Neural cell (in vitro differentiated cells): ENCODE data around the gene LILRB5. TPM values are rescaled to one million over a fixed set of nuclear protein-coding genes. Genes with fewer than 3 reads are reported as not detected.

Source experiments
- H2AFZ ChIP-seq: fragments of 200-600, 300-800 bp; sonication (generic), shearing (Covaris generic); 2 replicates; pipeline ENCODE4 v1.6.0; 2014; ENCODE audit warnings: low read depth, mild to moderate bottlenecking, antibody characterized with exemption, low read length, moderate library complexity
- H3F3A ChIP-seq: fragments of 200-600 bp; shearing (Covaris generic); 2 replicates; pipeline ENCODE4 v1.6.1; 2016; ENCODE audit warnings: mild to moderate bottlenecking, moderate library complexity, mixed read lengths, antibody characterized with exemption, low read length; ENCODE audit not compliant: insufficient read depth, poor library complexity, severe bottlenecking
- H3K27ac ChIP-seq: fragments of 200-600, 300-800 bp; sonication (generic), shearing (Covaris generic); 2 replicates; pipeline ENCODE4 v1.5.1; 2014; ENCODE audit warnings: mild to moderate bottlenecking, low read length, moderate library complexity
- H3K27me3 ChIP-seq: fragments of 300-800, 200-600 bp; sonication (generic), shearing (Covaris generic); 2 replicates; pipeline ENCODE4 v1.6.0; 2014; ENCODE audit warnings: mild to moderate bottlenecking, low read depth, low read length, moderate library complexity; ENCODE audit not compliant: insufficient read depth
- H3K36me3 ChIP-seq: fragments of 300-800, 200-600 bp; sonication (generic), shearing (Covaris generic); 2 replicates; pipeline ENCODE4 v1.5.1; 2014; ENCODE audit warnings: mild to moderate bottlenecking, antibody characterized with exemption, low read length, moderate library complexity; ENCODE audit not compliant: insufficient read depth
- H3K4me2 ChIP-seq: fragments of 300-800, 200-600 bp; sonication (generic), shearing (Covaris generic); 2 replicates; pipeline ENCODE4 v1.6.0; 2014; ENCODE audit warnings: mild to moderate bottlenecking, low read length
- H3K4me3 ChIP-seq: fragments of 300-800, 200-600 bp; sonication (generic), shearing (Covaris generic); 2 replicates; pipeline ENCODE4 v1.5.1; 2014; ENCODE audit warnings: mild to moderate bottlenecking, low read length, moderate library complexity
- H3K79me2 ChIP-seq: fragments of 200-600 bp; shearing (Covaris generic); replicated peaks from 2 replicates; pipeline ENCODE4 v1.6.0; 2014; ENCODE audit warnings: mild to moderate bottlenecking, low read length, moderate library complexity; ENCODE audit not compliant: insufficient read depth
- H3K9ac ChIP-seq: fragments of 300-800, 200-600 bp; sonication (generic), shearing (Covaris generic); 2 replicates; pipeline ENCODE4 v1.6.1; 2016; ENCODE audit warnings: mild to moderate bottlenecking, low read length, mixed read lengths
- H3K9me2 ChIP-seq: fragments of 200-600 bp; shearing (Covaris generic); 2 replicates; pipeline ENCODE4 v1.6.1; 2016; ENCODE audit warnings: mild to moderate bottlenecking, low read length, mixed read lengths; ENCODE audit not compliant: insufficient read depth
- H3K9me3 ChIP-seq: fragments of 200-600, 300-800 bp; sonication (generic), shearing (Covaris generic); 2 replicates; pipeline ENCODE4 v1.6.1; 2016; ENCODE audit warnings: mild to moderate bottlenecking, mixed run types, low read length, moderate library complexity, mixed read lengths
- H4K20me1 ChIP-seq: fragments of 200-600 bp; shearing (Covaris generic); 2 replicates; pipeline ENCODE4 v1.6.1; 2016; ENCODE audit warnings: mild to moderate bottlenecking, mixed run types; ENCODE audit not compliant: insufficient read depth
- CTCF ChIP-seq: fragments of 450-650 bp; IDR thresholded peaks from 2 replicates; pipeline ENCODE4 v1.5.1; 2014; ENCODE audit warnings: antibody characterized with exemption, mild to moderate bottlenecking, moderate library complexity; ENCODE audit not compliant: poor library complexity, severe bottlenecking
- EP300 ChIP-seq: fragments of 450-650 bp; conservative IDR thresholded peaks from 2 replicates; pipeline ENCODE4 v1.6.1; 2014; ENCODE audit warnings: antibody characterized with exemption, mild to moderate bottlenecking, moderate library complexity; ENCODE audit not compliant: poor library complexity, severe bottlenecking
- EZH2 ChIP-seq: fragments of 200-600, 300-800 bp; shearing (Covaris generic), sonication (generic); IDR thresholded peaks from 2 replicates; pipeline ENCODE4 v1.6.1; 2014; ENCODE audit warnings: antibody characterized with exemption, low read length, borderline replicate concordance, mild to moderate bottlenecking; ENCODE audit not compliant: insufficient read depth, poor library complexity, severe bottlenecking
- MXI1 ChIP-seq: fragments of 450-650 bp; conservative IDR thresholded peaks from 2 replicates; pipeline ENCODE4 v1.6.1; 2014; ENCODE audit warnings: antibody characterized with exemption, mild to moderate bottlenecking; ENCODE audit not compliant: poor library complexity, severe bottlenecking
- POLR2AphosphoS5 ChIP-seq: IDR thresholded peaks from 2 replicates; pipeline ENCODE4 v1.6.1; 2012
- RAD21 ChIP-seq: fragments of 450-650 bp; conservative IDR thresholded peaks from 2 replicates; pipeline ENCODE4 v1.6.1; 2014; ENCODE audit warnings: antibody characterized with exemption, mild to moderate bottlenecking, moderate library complexity
- REST ChIP-seq: IDR thresholded peaks from 2 replicates; pipeline ENCODE4 v1.6.1; 2012; ENCODE audit warnings: borderline replicate concordance
- SMC3 ChIP-seq: fragments of 450-650 bp; conservative IDR thresholded peaks from 2 replicates; pipeline ENCODE4 v1.6.1; 2014; ENCODE audit warnings: antibody characterized with exemption, mild to moderate bottlenecking, moderate library complexity; ENCODE audit not compliant: poor library complexity
- TAF1 ChIP-seq: IDR thresholded peaks from 2 replicates; pipeline ENCODE4 v1.6.1; 2012; ENCODE audit warnings: low read depth
- polyA plus RNA-seq: library from polyadenylated mRNA; depleted of rRNA; stranded (reverse); fragments of >200 nt; gene quantifications from 2 replicates; pipeline ENCODE4 v1.2.3, GENCODE V29; 2014

LILRB5 gene
- polyA plus RNA-seq, 1 donor from 2014 or later = not detected

- Histone ChIP-seq H3F3A (no peaks in the 10 kb centered on the region), H3K27me3 (no peaks in the 10 kb centered on the region), H4K20me1 (peaks cover 6% of the 10 kb centered on the region), H3K79me2 (peaks cover 7% of the 10 kb centered on the region), H3K4me3 (no peak overlapping the region), H3K9me3 (no peaks in the 10 kb centered on the region), H3K4me2 (no peak overlapping the region), H2AFZ (no peak overlapping the region), H3K9me2 (no peaks in the 10 kb centered on the region), H3K27ac (no peak overlapping the region), H3K36me3 (no peaks in the 10 kb centered on the region), H3K9ac (no peak overlapping the region)
- TF ChIP-seq TAF1 = no peak
- TF ChIP-seq EZH2 = no peak
- no peak for TF ChIP-seq EP300
- TF ChIP-seq RAD21 = no peak
- TF ChIP-seq POLR2AphosphoS5 = no peak
- TF ChIP-seq MXI1 = no peak
- no peak for TF ChIP-seq SMC3
- no peak for TF ChIP-seq CTCF
- TF ChIP-seq REST = no peak
Measured at GRCh38 chr19:54209811-54210494, 47.1 kb downstream of the LILRB5 start.

- Histone ChIP-seq H3K9me3 (no peaks in the 10 kb centered on the region), H3K27me3 (no peaks in the 10 kb centered on the region), H2AFZ (no peak overlapping the region), H3K79me2 (peaks cover 15% of the 10 kb centered on the region), H4K20me1 (peaks cover 13% of the 10 kb centered on the region), H3K27ac (no peak overlapping the region), H3K4me3 (no peak overlapping the region), H3K36me3 (no peaks in the 10 kb centered on the region), H3K9ac (no peak overlapping the region), H3K4me2 (no peak overlapping the region), H3F3A (no peaks in the 10 kb centered on the region), H3K9me2 (no peaks in the 10 kb centered on the region)
- TF ChIP-seq MXI1 = no peak
Measured at GRCh38 chr19:54209058-54209810, 47.8 kb downstream of the LILRB5 start.
